Loucy (cell line): ENCODE measurements around the gene ACP7.

Source experiments
- H2AFZ ChIP-seq: fragments of 200-600 bp; sonication (generic); 2 replicates; pipeline ENCODE4 v1.6.0; 2016; ENCODE audit warnings: antibody characterized with exemption, mild to moderate bottlenecking, low read length, moderate library complexity
- H3F3A ChIP-seq: fragments of 200-600 bp; 2 replicates; pipeline ENCODE4 v1.6.0; 2016; ENCODE audit warnings: antibody characterized with exemption, low read depth, mild to moderate bottlenecking
- H3K27me3 ChIP-seq: fragments of 200-600 bp; sonication (generic); 2 replicates; pipeline ENCODE4 v1.6.1; 2014; ENCODE audit warnings: low read length, mild to moderate bottlenecking; ENCODE audit not compliant: insufficient read depth, poor library complexity, severe bottlenecking
- H3K36me3 ChIP-seq: fragments of 200-600 bp; sonication (generic); 2 replicates; pipeline ENCODE4 v1.6.1; 2016; ENCODE audit warnings: low read length; ENCODE audit not compliant: insufficient read depth
- H3K4me1 ChIP-seq: fragments of 200-600 bp; sonication (generic); 2 replicates; pipeline ENCODE4 v1.5.1; 2014; ENCODE audit warnings: low read length, mild to moderate bottlenecking; ENCODE audit not compliant: insufficient read depth, poor library complexity, severe bottlenecking
- H3K4me2 ChIP-seq: fragments of 200-600 bp; sonication (generic); 2 replicates; pipeline ENCODE4 v1.6.0; 2014; ENCODE audit warnings: antibody characterized with exemption, low read length, low read depth, mild to moderate bottlenecking; ENCODE audit not compliant: poor library complexity, severe bottlenecking
- H3K4me3 ChIP-seq: fragments of 200-600 bp; sonication (generic); 2 replicates; pipeline ENCODE4 v1.5.1; 2014; ENCODE audit warnings: low read length, mild to moderate bottlenecking, mixed read lengths; ENCODE audit not compliant: poor library complexity, severe bottlenecking
- H3K79me2 ChIP-seq: fragments of 200-600 bp; sonication (generic); 2 replicates; pipeline ENCODE4 v1.6.1; 2014; ENCODE audit warnings: low read length; ENCODE audit not compliant: insufficient read depth
- H3K9ac ChIP-seq: fragments of 200-600 bp; sonication (generic); 2 replicates; pipeline ENCODE4 v1.6.0; 2014; ENCODE audit warnings: mild to moderate bottlenecking, low read depth, low read length, moderate library complexity; ENCODE audit not compliant: poor library complexity, severe bottlenecking
- H3K9me2 ChIP-seq: fragments of 200-600 bp; sonication (generic); replicated peaks from 2 replicates; pipeline ENCODE4 v1.6.1; 2016; ENCODE audit warnings: low read depth, low read length, mixed read lengths
- H3K9me3 ChIP-seq: fragments of 200-600 bp; sonication (generic); 2 replicates; pipeline ENCODE4 v1.6.1; 2014; ENCODE audit warnings: mild to moderate bottlenecking, antibody characterized with exemption, low read length, low read depth; ENCODE audit not compliant: insufficient read depth
- H4K20me1 ChIP-seq: fragments of 200-600 bp; sonication (generic); 2 replicates; pipeline ENCODE4 v1.6.0; 2014; ENCODE audit warnings: antibody characterized with exemption, low read length, mild to moderate bottlenecking; ENCODE audit not compliant: insufficient read depth, poor library complexity, severe bottlenecking
- EZH2phosphoT487 ChIP-seq: fragments of 200-600 bp; IDR thresholded peaks from 2 replicates; pipeline ENCODE4 v1.6.1; 2018; ENCODE audit warnings: antibody characterized with exemption, mild to moderate bottlenecking, moderate library complexity, borderline replicate concordance
- TF ChIP-seq, protein P1 (sequence below): fragments of 200-600 bp; sonication (generic); conservative IDR thresholded peaks from 2 replicates; pipeline ENCODE4 v1.5.1; 2014; ENCODE audit warnings: mild to moderate bottlenecking, antibody characterized with exemption, low read length

ACP7 gene

DNA sequence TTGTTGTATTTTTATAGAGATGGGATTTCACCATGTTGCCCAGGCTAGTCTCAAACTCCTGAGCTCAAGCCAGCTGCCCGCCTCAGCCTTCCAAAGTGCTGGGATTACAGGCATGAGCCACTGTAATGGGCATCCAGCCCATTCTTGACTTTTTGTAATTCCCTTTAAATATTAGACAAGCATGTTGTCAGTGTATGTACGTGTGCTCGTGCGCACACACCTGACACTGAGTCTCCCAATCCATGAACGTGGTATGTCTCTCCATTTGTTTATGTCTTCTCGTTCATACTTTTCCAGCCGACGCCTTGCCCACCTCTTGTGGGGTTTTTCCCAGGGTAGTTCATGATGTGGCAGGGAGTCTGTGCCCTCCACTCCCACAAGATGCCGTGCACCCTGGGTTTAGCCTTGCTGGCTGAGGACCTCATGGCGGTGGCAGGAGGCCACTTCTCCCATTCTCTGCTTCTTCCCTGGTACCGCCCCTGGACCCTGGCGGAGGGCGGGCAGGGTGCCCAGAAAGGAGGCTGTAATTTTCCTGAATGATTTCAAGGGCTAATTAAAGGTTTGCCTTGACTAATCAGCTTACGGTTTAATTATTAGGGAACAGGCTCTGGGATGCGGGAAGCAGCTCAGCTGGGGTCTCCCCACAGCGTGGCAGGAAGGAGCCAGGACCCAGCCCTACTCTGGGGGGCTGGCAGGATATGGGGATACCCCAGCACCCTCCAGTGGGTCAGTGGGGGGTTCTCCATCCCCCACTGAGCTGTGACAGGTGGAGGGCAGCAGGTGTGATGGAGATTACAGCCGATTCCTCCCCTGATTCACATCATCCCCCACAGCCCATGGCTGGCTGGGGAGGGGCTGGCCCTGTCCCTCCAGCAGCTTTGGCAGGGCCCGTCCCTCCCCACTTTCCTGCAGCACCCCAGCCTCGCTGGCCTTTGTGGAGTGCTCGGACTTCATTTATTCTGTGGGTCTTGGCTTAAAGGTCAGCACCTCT, 54.3 kb downstream of the ACP7 start:
- H3K27me3 ChIP-seq: no peaks in the 10 kb centered on the region
- H4K20me1 ChIP-seq: peaks cover 18% of the 10 kb centered on the region
- H3K9me2 ChIP-seq: no peaks in the 10 kb centered on the region
- no peaks in the 10 kb centered on the region for H3K4me1 ChIP-seq
- H3K79me2 ChIP-seq: peaks cover 78% of the 10 kb centered on the region
- no peak for TF ChIP-seq EZH2phosphoT487
- TF ChIP-seq, protein P1, sequence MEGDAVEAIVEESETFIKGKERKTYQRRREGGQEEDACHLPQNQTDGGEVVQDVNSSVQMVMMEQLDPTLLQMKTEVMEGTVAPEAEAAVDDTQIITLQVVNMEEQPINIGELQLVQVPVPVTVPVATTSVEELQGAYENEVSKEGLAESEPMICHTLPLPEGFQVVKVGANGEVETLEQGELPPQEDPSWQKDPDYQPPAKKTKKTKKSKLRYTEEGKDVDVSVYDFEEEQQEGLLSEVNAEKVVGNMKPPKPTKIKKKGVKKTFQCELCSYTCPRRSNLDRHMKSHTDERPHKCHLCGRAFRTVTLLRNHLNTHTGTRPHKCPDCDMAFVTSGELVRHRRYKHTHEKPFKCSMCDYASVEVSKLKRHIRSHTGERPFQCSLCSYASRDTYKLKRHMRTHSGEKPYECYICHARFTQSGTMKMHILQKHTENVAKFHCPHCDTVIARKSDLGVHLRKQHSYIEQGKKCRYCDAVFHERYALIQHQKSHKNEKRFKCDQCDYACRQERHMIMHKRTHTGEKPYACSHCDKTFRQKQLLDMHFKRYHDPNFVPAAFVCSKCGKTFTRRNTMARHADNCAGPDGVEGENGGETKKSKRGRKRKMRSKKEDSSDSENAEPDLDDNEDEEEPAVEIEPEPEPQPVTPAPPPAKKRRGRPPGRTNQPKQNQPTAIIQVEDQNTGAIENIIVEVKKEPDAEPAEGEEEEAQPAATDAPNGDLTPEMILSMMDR: no peak
- H3F3A ChIP-seq: no peaks in the 10 kb centered on the region
- H3K9ac ChIP-seq: no peak overlapping the region
- no peaks in the 10 kb centered on the region for H3K36me3 ChIP-seq
- no peak overlapping the region for H3K4me3 ChIP-seq
- no peak overlapping the region for H2AFZ ChIP-seq
- H3K9me3 ChIP-seq: no peaks in the 10 kb centered on the region
- no peak overlapping the region for H3K4me2 ChIP-seq

DNA sequence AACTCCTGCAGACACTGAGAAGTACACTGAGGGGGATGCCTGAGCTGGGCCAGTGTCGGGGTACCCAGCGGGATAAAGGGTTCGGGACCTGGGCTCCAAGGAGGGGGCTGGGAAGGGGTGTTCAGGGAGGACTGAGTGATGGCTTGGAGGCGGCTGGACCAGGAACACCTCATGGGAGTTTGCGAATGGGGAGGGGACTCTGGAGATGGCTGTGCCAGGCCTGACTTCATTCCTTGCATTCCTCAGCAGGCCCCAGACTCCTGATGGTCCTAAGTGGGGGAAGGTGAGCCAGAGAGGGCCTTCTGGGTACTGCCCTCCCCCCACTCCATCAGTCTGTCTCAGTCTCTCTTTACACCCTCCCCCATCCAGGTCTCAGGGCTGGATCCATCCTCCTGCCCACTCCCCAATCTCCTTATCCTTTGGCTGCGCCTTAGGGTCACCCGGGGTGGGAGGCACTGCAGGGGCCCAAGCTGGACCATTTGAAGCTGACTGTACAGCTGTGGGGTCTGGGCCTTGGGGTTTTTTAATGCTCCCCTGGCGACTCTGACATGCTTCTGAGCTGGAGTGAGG, 55.2 kb downstream of the ACP7 start:
- no peaks in the 10 kb centered on the region for H3K36me3 ChIP-seq
- H3K9me3 ChIP-seq: no peaks in the 10 kb centered on the region
- H3K4me3 ChIP-seq: no peak overlapping the region
- peaks cover 21% of the 10 kb centered on the region for H4K20me1 ChIP-seq
- no peaks in the 10 kb centered on the region for H3K27me3 ChIP-seq
- no peak for TF ChIP-seq EZH2phosphoT487
- TF ChIP-seq, protein P1: no peak
- H3K79me2 ChIP-seq: peaks cover 77% of the 10 kb centered on the region
- no peak overlapping the region for H2AFZ ChIP-seq
- H3K9ac ChIP-seq: no peak overlapping the region
- H3K4me1 ChIP-seq: peaks cover 3% of the 10 kb centered on the region
- no peak overlapping the region for H3K4me2 ChIP-seq
- no peaks in the 10 kb centered on the region for H3F3A ChIP-seq
- no peaks in the 10 kb centered on the region for H3K9me2 ChIP-seq

DNA sequence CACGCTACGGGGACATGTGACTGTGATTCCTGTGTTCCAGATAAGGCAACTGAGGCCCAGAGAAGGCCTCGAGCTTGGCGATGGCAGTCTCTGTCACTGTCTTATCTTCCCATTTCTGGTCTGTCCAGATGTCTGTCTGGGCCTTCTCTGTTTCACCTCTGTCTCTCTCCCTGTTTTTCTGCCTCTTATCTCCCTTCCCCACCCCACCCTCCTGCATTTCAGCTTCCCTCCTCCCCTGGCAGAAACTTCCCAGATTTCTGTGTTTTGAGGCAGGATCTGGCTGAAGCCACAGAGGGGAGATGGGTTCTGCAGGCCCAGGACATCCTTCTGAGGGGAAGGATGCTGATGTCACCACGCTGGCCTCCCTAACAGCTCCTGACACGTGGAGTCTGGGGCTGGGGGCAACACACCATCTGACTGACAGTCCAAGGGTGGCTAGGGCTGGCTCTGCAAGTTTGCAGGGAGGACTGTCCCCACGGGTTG, 55.8 kb downstream of the ACP7 start:
- Histone ChIP-seq H3K9ac (no peak overlapping the region), H3K9me3 (no peaks in the 10 kb centered on the region), H3K4me3 (no peak overlapping the region), H3F3A (no peaks in the 10 kb centered on the region), H4K20me1 (peaks cover 25% of the 10 kb centered on the region), H3K27me3 (no peaks in the 10 kb centered on the region), H3K9me2 (no peaks in the 10 kb centered on the region), H3K4me2 (no peak overlapping the region), H3K4me1 (peaks cover 9% of the 10 kb centered on the region), H3K36me3 (no peaks in the 10 kb centered on the region), H3K79me2 (peaks cover 78% of the 10 kb centered on the region), H2AFZ (no peak overlapping the region)
- TF ChIP-seq, protein P1: no peak
- no peak for TF ChIP-seq EZH2phosphoT487
